Transverse colon (tissue), 3 donors: Measurements from ENCODE around the gene NTRK3.
"Not testable (repeated sequence)": the region's sequence is repeated elsewhere in the genome, so short reads cannot be mapped to it uniquely, and the experiment has no call there.

Experiments used
- CTCF ChIP-seq, 5 experiments: fragments of 200-600 bp in 3 of 5; fragments of 450-650 bp in 2 of 5; sonication (generic) in 3 of 5; IDR thresholded peaks; 1 replicate in 2 of 5; 2 replicates in 3 of 5; pipeline ENCODE4 v1.5.1; 2016 to 2017; ENCODE audit warnings: antibody characterized with exemption in 5 of 5, inconsistent platforms in 3 of 5, mild to moderate bottlenecking in 2 of 5, moderate library complexity in 1 of 5
- POLR2A ChIP-seq: fragments of 450-650 bp; IDR thresholded peaks from one replicate; pipeline ENCODE4 v1.6.1; 2016; ENCODE audit warnings: antibody characterized with exemption, mild to moderate bottlenecking, moderate library complexity

- TF ChIP-seq CTCF (IDR thresholded peaks at IDR 0.05); POLR2A: not testable (repeated sequence)
Observed at GRCh38 chr15:87835830-87836229, 420.7 kb downstream of the NTRK3 start.
